Glutamatergic neuron (in vitro differentiated cells): ENCODE data around the gene SNPH. TPM values are rescaled to one million over a fixed set of nuclear protein-coding genes. Genes with fewer than 3 reads are reported as not detected.

Source experiments
- DNase-seq: peaks from one replicate; pipeline ENCODE4 v3.0.0; 2022
- H3K27ac Mint-ChIP-seq: one replicate; pipeline ENCODE4 v1.8.0; 2020; ENCODE audit warnings: mild to moderate bottlenecking, mixed read lengths, inconsistent platforms; ENCODE audit not compliant: unreplicated experiment
- H3K27me3 Mint-ChIP-seq: one replicate; pipeline ENCODE4 v1.8.0; 2020; ENCODE audit warnings: mild to moderate bottlenecking, moderate library complexity, mixed read lengths, inconsistent platforms; ENCODE audit not compliant: unreplicated experiment
- H3K36me3 Mint-ChIP-seq: one replicate; pipeline ENCODE4 v1.8.0; 2020; ENCODE audit warnings: mild to moderate bottlenecking, mixed read lengths, inconsistent platforms; ENCODE audit not compliant: unreplicated experiment
- H3K4me1 Mint-ChIP-seq: one replicate; pipeline ENCODE4 v1.8.0; 2020; ENCODE audit warnings: mild to moderate bottlenecking, low read depth, mixed read lengths, inconsistent platforms; ENCODE audit not compliant: unreplicated experiment
- H3K4me3 Mint-ChIP-seq: one replicate; pipeline ENCODE4 v1.8.0; 2020; ENCODE audit warnings: mild to moderate bottlenecking, mixed read lengths, inconsistent platforms; ENCODE audit not compliant: unreplicated experiment
- H3K9me3 Mint-ChIP-seq: one replicate; pipeline ENCODE4 v1.8.0; 2020; ENCODE audit warnings: mild to moderate bottlenecking, moderate library complexity, mixed read lengths, inconsistent platforms; ENCODE audit not compliant: unreplicated experiment
- CTCF ChIP-seq: fragments of 200-600 bp; sonication (generic); IDR thresholded peaks from one replicate; pipeline ENCODE4 v1.5.0; 2021; ENCODE audit not compliant: partially characterized antibody, unreplicated experiment
- total RNA-seq: library from RNA; stranded (reverse); fragmentation: NEBNext Ultra II Directional; extraction: Animal tissue kit (Norgen Biotek cat#: 25700); gene quantifications from one replicate; pipeline ENCODE4 v1.2.1, GENCODE V29; 2021; ENCODE audit not compliant: unreplicated experiment

SNPH gene
- total RNA-seq, 1 donor from 2014 or later: 34.5 TPM

GRCh38 chr20:1282966-1283365 lies 16.9 kb downstream of the SNPH start:
- DNase-seq: no peak
- no peaks in the 10 kb centered on the region for H3K36me3 Mint-ChIP-seq
- H3K4me3 Mint-ChIP-seq: no peak overlapping the region
- no peak for TF ChIP-seq CTCF
- H3K4me1 Mint-ChIP-seq: peaks cover 18% of the 10 kb centered on the region
- H3K27me3 Mint-ChIP-seq: no peaks in the 10 kb centered on the region
- H3K9me3 Mint-ChIP-seq: no peaks in the 10 kb centered on the region
- H3K27ac Mint-ChIP-seq: no peak overlapping the region

GRCh38 chr20:1283522-1284510 lies 17.7 kb downstream of the SNPH start:
- TF ChIP-seq CTCF: no peak
- no peak overlapping the region for H3K4me3 Mint-ChIP-seq
- H3K27ac Mint-ChIP-seq: no peak overlapping the region
- H3K27me3 Mint-ChIP-seq: peaks cover 2% of the 10 kb centered on the region
- no peaks in the 10 kb centered on the region for H3K36me3 Mint-ChIP-seq
- H3K9me3 Mint-ChIP-seq: no peaks in the 10 kb centered on the region
- peaks cover 18% of the 10 kb centered on the region for H3K4me1 Mint-ChIP-seq
- DNase-seq: no peak

GRCh38 chr20:1286267-1287024 lies 20.4 kb downstream of the SNPH start:
- DNase-seq: no peak
- no peaks in the 10 kb centered on the region for H3K9me3 Mint-ChIP-seq
- no peaks in the 10 kb centered on the region for H3K36me3 Mint-ChIP-seq
- peak overlapping the region; percentile 41 for H3K27ac Mint-ChIP-seq
- no peak overlapping the region for H3K4me3 Mint-ChIP-seq
- H3K4me1 Mint-ChIP-seq: peaks cover 14% of the 10 kb centered on the region
- no peak for TF ChIP-seq CTCF
- H3K27me3 Mint-ChIP-seq: peaks cover 2% of the 10 kb centered on the region

GRCh38 chr20:1287306-1287705 lies 21.2 kb downstream of the SNPH start:
- H3K4me3 Mint-ChIP-seq: no peak overlapping the region

More at GRCh38 chr20:1287306-1287705, 21.2 kb downstream of the SNPH start:
- Mint-ChIP-seq H3K27ac (no peak overlapping the region), H3K36me3 (no peaks in the 10 kb centered on the region), H3K9me3 (no peaks in the 10 kb centered on the region), H3K27me3 (peaks cover 2% of the 10 kb centered on the region), H3K4me1 (peaks cover 14% of the 10 kb centered on the region)
- TF ChIP-seq CTCF: no peak
- DNase-seq: no peak
